Myometrial cell (primary cell): ENCODE data around the gene NGFR. TPM values are rescaled to one million over a fixed set of nuclear protein-coding genes. Genes with fewer than 3 reads are reported as not detected.

Source experiments
- total RNA-seq: library from RNA; depleted of rRNA; stranded (reverse); fragments of >200 nt; gene quantifications from 2 replicates; pipeline ENCODE4 v1.2.3, GENCODE V29; 2015

Gene NGFR
- not detected in 2 replicates for total RNA-seq

DNA sequence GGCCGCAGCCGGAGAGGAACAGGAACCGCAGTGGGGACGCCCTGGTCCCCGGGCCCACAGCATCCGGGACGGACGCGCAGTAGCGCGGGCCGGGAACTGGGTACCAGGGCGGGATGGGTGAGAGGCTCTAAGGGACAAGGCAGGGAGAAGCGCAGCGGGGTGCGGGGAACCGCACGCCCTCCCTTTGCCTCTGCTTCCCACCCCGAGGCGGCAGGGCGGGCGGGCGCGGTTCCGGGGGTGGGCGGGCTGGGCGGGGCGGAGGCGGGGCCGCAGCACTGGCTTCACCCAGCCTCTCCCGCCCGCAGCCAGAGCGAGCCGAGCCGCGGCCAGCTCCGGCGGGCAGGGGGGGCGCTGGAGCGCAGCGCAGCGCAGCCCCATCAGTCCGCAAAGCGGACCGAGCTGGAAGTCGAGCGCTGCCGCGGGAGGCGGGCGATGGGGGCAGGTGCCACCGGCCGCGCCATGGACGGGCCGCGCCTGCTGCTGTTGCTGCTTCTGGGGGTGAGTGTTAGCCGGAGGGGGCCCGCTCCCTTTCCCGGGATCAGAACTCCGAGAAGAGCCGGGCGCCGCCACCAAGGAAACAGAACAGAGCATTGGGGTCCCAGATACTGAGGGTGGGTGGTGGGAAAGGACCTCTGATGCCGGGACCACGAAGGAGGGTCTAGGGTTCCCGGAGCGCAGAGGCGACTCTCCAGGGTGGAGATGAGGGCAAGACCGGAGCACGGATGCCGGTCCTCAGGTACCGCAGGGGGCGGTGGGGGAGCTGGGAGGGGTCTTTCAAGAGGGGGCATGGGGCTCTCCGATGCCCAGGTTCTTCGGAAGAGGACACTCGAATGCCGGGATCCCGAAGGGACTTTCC is at the start of gene NGFR:
Gene NGFR, plus strand, starts transcription at position 308 of the 856 bp plus-strand sequence. Its CDS starts 125 bp downstream, at position 433.

Other genes with a start within 250 kb of the NGFR start
- 3.5 and 4.4 TPM in 2 replicates for gene ZNF652, start 133.0 kb upstream of the NGFR start, total RNA-seq
- 214 and 233 TPM in 2 replicates for gene PHB1, start 80.4 kb upstream of the NGFR start, total RNA-seq
- gene NXPH3, start 80.6 kb downstream of the NGFR start, total RNA-seq = under 0.01 and 3.0 TPM in 2 replicates
- 52.5 and 61.3 TPM in 2 replicates for gene SPOP, start 182.8 kb downstream of the NGFR start, total RNA-seq
- 49.3 and 65.9 TPM in 2 replicates for gene SLC35B1, start 212.7 kb downstream of the NGFR start, total RNA-seq